CD14-positive monocyte (primary cell): Measurements from ENCODE around the gene ERG. TPM values are rescaled to one million over a fixed set of nuclear protein-coding genes. Genes with fewer than 3 reads are reported as not detected.

Experiments
- DNase-seq, 3 donors: peaks; one replicate each; pipeline ENCODE4 v3.0.0-alpha.2; 2011 to 2022
- H2AFZ ChIP-seq: 2 replicates; pipeline ENCODE4 v1.6.0; 2012; ENCODE audit warnings: mild to moderate bottlenecking, low read depth, low read length, inconsistent platforms; ENCODE audit not compliant: insufficient read depth, poor library complexity, severe bottlenecking
- H3K27ac ChIP-seq, 2 donors: 1 replicate in 1 of 2; 2 replicates in 1 of 2; pipeline ENCODE4 v1.5.1; 2012 to 2013; ENCODE audit warnings: low read length in 2 of 2, control low read depth in 1 of 2, inconsistent platforms in 1 of 2, low read depth in 1 of 2, mild to moderate bottlenecking in 1 of 2
- H3K27me3 ChIP-seq, 2 donors: one replicate each; pipeline versions ENCODE4 v1.6.0 to v1.6.1; 2011 to 2013; ENCODE audit warnings: low read length in 2 of 2; ENCODE audit not compliant: control insufficient read depth in 2 of 2, insufficient read depth in 2 of 2
- H3K36me3 ChIP-seq, 2 donors: replicated peaks in 1 of 2; 1 replicate in 1 of 2; 2 replicates in 1 of 2; pipeline versions ENCODE4 v1.5.1 to v1.6.1; 2012 to 2013; ENCODE audit warnings: low read length in 2 of 2, control low read depth in 1 of 2, inconsistent platforms in 1 of 2, mild to moderate bottlenecking in 1 of 2; ENCODE audit not compliant: insufficient read depth in 2 of 2, control insufficient read depth in 1 of 2
- H3K4me1 ChIP-seq, 2 donors: 1 replicate in 1 of 2; 2 replicates in 1 of 2; pipeline versions ENCODE4 v1.5.1 to v1.6.1; 2012 to 2013; ENCODE audit warnings: low read length in 2 of 2, control low read depth in 1 of 2, inconsistent platforms in 1 of 2, mild to moderate bottlenecking in 1 of 2, moderate library complexity in 1 of 2; ENCODE audit not compliant: insufficient read depth in 2 of 2, control insufficient read depth in 1 of 2
- H3K4me2 ChIP-seq: replicated peaks from 2 replicates; pipeline ENCODE3; 2012; ENCODE audit warnings: low read length, moderate library complexity, mild to moderate bottlenecking; ENCODE audit not compliant: poor library complexity, severe bottlenecking; ENCODE audit errors: extremely low read depth
- H3K4me3 ChIP-seq, 3 experiments: fragments of 200-600 bp in 1 of 3; sonication (generic) in 1 of 3; replicated peaks in 1 of 3; 1 replicate in 2 of 3; 2 replicates in 1 of 3; pipeline ENCODE4 v1.5.1; 2011 to 2013; ENCODE audit warnings: low read length in 3 of 3, mild to moderate bottlenecking in 3 of 3, control low read depth in 2 of 3, low read depth in 2 of 3, inconsistent platforms in 1 of 3, moderate library complexity in 1 of 3
- H3K79me2 ChIP-seq: 2 replicates; pipeline ENCODE4 v1.6.0; 2012; ENCODE audit warnings: mild to moderate bottlenecking, control low read depth, inconsistent platforms, low read length, moderate library complexity; ENCODE audit not compliant: insufficient read depth
- H3K9ac ChIP-seq: 2 replicates; pipeline ENCODE4 v1.6.0; 2017; ENCODE audit warnings: low read length, mild to moderate bottlenecking; ENCODE audit not compliant: insufficient read depth, poor library complexity, severe bottlenecking
- H3K9me3 ChIP-seq, 2 donors: replicated peaks in 1 of 2; 1 replicate in 1 of 2; 2 replicates in 1 of 2; pipeline versions ENCODE4 v1.5.1 to v1.6.1; 2012 to 2013; ENCODE audit warnings: low read length in 2 of 2, control low read depth in 1 of 2; ENCODE audit not compliant: control insufficient read depth in 1 of 2, insufficient read depth in 1 of 2
- H4K20me1 ChIP-seq: 2 replicates; pipeline ENCODE4 v1.6.0; 2012; ENCODE audit warnings: mild to moderate bottlenecking, low read length, control low read depth, moderate library complexity; ENCODE audit not compliant: insufficient read depth
- H3K27ac Mint-ChIP-seq, 7 donors: one replicate each; pipeline ENCODE4 v1.8.0; 2020; ENCODE audit warnings: mild to moderate bottlenecking in 7 of 7, mixed read lengths in 7 of 7, moderate library complexity in 6 of 7, inconsistent platforms in 2 of 7
- H3K27me3 Mint-ChIP-seq, 3 donors: one replicate each; pipeline ENCODE4 v1.8.0; 2021 to 2022; ENCODE audit warnings: low read depth in 3 of 3, mild to moderate bottlenecking in 3 of 3, mixed read lengths in 3 of 3, moderate library complexity in 3 of 3, inconsistent platforms in 1 of 3
- H3K36me3 Mint-ChIP-seq, 2 donors: one replicate each; pipeline ENCODE4 v1.8.0; 2020; ENCODE audit warnings: mixed read lengths in 2 of 2, inconsistent platforms in 1 of 2, mild to moderate bottlenecking in 1 of 2
- H3K4me1 Mint-ChIP-seq: one replicate; pipeline ENCODE4 v1.8.0; 2020; ENCODE audit warnings: mild to moderate bottlenecking, mixed read lengths
- H3K4me3 Mint-ChIP-seq, 2 donors: one replicate each; pipeline ENCODE4 v1.8.0; 2020; ENCODE audit warnings: mild to moderate bottlenecking in 2 of 2, mixed read lengths in 2 of 2, moderate library complexity in 1 of 2
- H3K9me3 Mint-ChIP-seq, 7 donors: one replicate each; pipeline ENCODE4 v1.8.0; 2020 to 2022; ENCODE audit warnings: mixed read lengths in 7 of 7, mild to moderate bottlenecking in 6 of 7, moderate library complexity in 6 of 7, inconsistent platforms in 2 of 7
- WGBS: methylation state at CpG from one replicate; pipeline ENCODE4 v1.1.5; 2013; ENCODE audit warnings: missing lambda C conversion rate; ENCODE audit not compliant: insufficient coverage; 5-methylcytosine and 5-hydroxymethylcytosine counted together
- intact Hi-C, 2 donors: fragments of 100-400 bp; cut with micrococcal nuclease; formaldehyde crosslinking; loops; one replicate each; pipeline versions ENCODE4 v1.15.0 to v1.15.1; 2023
- polyA plus RNA-seq, 3 donors: library from polyadenylated mRNA; depleted of rRNA in 1 of 3; unstranded in 2 of 3; stranded (reverse) in 1 of 3; fragments of 300-500 nt in 2 of 3; fragments of >200 nt in 1 of 3; fragmentation: Illumina TruSeq in 2 of 3; gene quantifications; 1 replicate in 2 of 3; 2 replicates in 1 of 3; pipeline ENCODE4 v1.2.3, GENCODE V29; 2012 to 2021
- TF ChIP-seq, protein P1 (sequence below): fragments of 200-600 bp; IDR thresholded peaks from one replicate; pipeline ENCODE4 v1.8.0; 2022; ENCODE audit warnings: antibody characterized with exemption, mild to moderate bottlenecking

Gene ERG
- polyA plus RNA-seq, 3 donors = 0.16 to 0.22 TPM; not detected in 1

DNA sequence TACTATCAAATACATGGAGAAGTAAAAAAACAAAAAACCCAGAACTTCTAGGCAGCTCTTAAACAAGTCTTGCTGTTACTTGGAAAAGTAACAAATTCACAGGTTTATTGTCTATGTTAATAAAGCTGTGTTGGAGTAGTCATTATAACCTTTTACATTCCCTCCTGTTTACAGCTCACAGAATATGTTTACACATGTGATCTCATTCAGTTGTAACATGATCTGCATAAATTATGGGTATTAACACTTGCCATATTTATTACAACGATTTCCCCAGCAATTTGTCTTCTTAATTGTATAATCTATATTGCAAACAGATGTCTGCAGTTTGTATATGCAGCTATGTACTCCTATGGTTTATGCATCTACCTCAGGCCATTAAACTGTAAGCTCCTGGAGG is 28.6 kb downstream of the ERG start:
- intact Hi-C loops = loop anchor here in 1 of 2 donors (10.0 kb wide), 1 partner anchor 535 kb away; no protein-coding TSS in a partner anchor
- H3K36me3 Mint-ChIP-seq = no peaks in the 10 kb centered on the region
- H3K27me3 Mint-ChIP-seq = no peaks in the 10 kb centered on the region

DNA sequence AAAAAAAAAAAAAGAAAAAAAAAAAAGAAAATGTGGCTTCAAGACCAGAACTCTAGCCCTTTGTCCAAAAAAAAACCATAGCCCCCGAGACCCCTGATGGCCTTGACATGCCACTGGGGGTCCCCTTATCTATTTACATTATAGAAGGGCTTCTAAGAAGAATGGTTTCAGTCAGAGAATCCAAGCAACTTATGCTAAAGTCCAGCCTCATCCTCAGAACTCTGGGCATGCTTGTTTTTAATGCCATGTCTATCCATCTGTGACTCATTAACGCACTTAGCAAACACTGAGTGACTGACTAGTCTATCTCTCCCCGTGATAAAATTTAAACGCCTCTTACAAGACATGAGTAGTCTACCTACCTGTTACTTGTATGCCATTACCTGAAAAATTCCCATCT is 29.3 kb downstream of the ERG start:
- Mint-ChIP-seq H3K9me3 (peaks cover 0 to 4% (median 0%) of the 10 kb centered on the region in 7 donors), H3K4me1 (peaks cover 54% of the 10 kb centered on the region), H3K27ac (no peak overlapping the region), H3K36me3 (no peaks in the 10 kb centered on the region), H3K4me3 (no peak overlapping the region), H3K27me3 (no peaks in the 10 kb centered on the region)
- H3K27me3 ChIP-seq = no peaks in the 10 kb centered on the region
- H2AFZ ChIP-seq = no peak overlapping the region
- 92% methylated on average over 3 of the region's 4 CpGs for WGBS
- peaks cover 31% of the 10 kb centered on the region for H3K79me2 ChIP-seq
- DNase-seq = no peak
- H4K20me1 ChIP-seq = no peaks in the 10 kb centered on the region
- H3K9me3 ChIP-seq = no peaks in the 10 kb centered on the region
- no peak overlapping the region for H3K27ac ChIP-seq
- no peak overlapping the region for H3K9ac ChIP-seq
- TF ChIP-seq, protein P1, sequence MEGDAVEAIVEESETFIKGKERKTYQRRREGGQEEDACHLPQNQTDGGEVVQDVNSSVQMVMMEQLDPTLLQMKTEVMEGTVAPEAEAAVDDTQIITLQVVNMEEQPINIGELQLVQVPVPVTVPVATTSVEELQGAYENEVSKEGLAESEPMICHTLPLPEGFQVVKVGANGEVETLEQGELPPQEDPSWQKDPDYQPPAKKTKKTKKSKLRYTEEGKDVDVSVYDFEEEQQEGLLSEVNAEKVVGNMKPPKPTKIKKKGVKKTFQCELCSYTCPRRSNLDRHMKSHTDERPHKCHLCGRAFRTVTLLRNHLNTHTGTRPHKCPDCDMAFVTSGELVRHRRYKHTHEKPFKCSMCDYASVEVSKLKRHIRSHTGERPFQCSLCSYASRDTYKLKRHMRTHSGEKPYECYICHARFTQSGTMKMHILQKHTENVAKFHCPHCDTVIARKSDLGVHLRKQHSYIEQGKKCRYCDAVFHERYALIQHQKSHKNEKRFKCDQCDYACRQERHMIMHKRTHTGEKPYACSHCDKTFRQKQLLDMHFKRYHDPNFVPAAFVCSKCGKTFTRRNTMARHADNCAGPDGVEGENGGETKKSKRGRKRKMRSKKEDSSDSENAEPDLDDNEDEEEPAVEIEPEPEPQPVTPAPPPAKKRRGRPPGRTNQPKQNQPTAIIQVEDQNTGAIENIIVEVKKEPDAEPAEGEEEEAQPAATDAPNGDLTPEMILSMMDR = no peak
- H3K4me3 ChIP-seq = no peak overlapping the region
- H3K4me1 ChIP-seq = peaks cover 49 to 56% of the 10 kb centered on the region in 2 donors
- no peaks in the 10 kb centered on the region for H3K36me3 ChIP-seq
- intact Hi-C loops = no loop called here
- H3K4me2 ChIP-seq = no peak overlapping the region

More for the DNA sequence above, 28.6 kb downstream of the ERG start:
- Mint-ChIP-seq H3K9me3 (peaks cover 0 to 4% (median 0%) of the 10 kb centered on the region in 7 donors), H3K4me3 (no peak overlapping the region), H3K4me1 (peaks cover 59% of the 10 kb centered on the region), H3K27ac (no peak overlapping the region)
- Histone ChIP-seq H2AFZ (no peak overlapping the region), H3K9ac (no peak overlapping the region), H3K4me2 (no peak overlapping the region), H3K4me1 (peaks cover 53 to 62% of the 10 kb centered on the region in 2 donors), H4K20me1 (no peaks in the 10 kb centered on the region), H3K9me3 (no peaks in the 10 kb centered on the region), H3K36me3 (no peaks in the 10 kb centered on the region), H3K4me3 (no peak overlapping the region), H3K27me3 (no peaks in the 10 kb centered on the region), H3K79me2 (peaks cover 37% of the 10 kb centered on the region), H3K27ac (no peak overlapping the region)
- no CpG with 5 or more reads among the region's 1 CpG for WGBS
- TF ChIP-seq, protein P1 = no peak
- DNase-seq = no peak
